Esophagus muscularis mucosa (tissue), 4 donors: ENCODE measurements around the gene RHOT2.

Experiments used
- EP300 ChIP-seq: sonication (generic); formaldehyde crosslinking; IDR thresholded peaks from one replicate; pipeline ENCODE4 v1.6.1; 2017; ENCODE audit warnings: antibody characterized with exemption
- POLR2A ChIP-seq: fragments of 450-650 bp; IDR thresholded peaks from one replicate; pipeline ENCODE4 v1.6.1; 2017; ENCODE audit warnings: antibody characterized with exemption, moderate library complexity, mild to moderate bottlenecking, low read depth
- POLR2AphosphoS5 ChIP-seq, 2 donors: sonication (generic); formaldehyde crosslinking; IDR thresholded peaks; one replicate each; pipeline ENCODE4 v1.6.1; 2017; ENCODE audit warnings: antibody characterized with exemption in 2 of 2
- TF ChIP-seq, protein P1 (sequence below), 3 experiments: fragments of 200-600 bp in 2 of 3; fragments of 450-650 bp in 1 of 3; sonication (generic) in 2 of 3; IDR thresholded peaks; one replicate each; pipeline ENCODE4 v1.5.1; 2017 to 2019; ENCODE audit warnings: antibody characterized with exemption in 3 of 3, mild to moderate bottlenecking in 2 of 3, moderate library complexity in 1 of 3

DNA sequence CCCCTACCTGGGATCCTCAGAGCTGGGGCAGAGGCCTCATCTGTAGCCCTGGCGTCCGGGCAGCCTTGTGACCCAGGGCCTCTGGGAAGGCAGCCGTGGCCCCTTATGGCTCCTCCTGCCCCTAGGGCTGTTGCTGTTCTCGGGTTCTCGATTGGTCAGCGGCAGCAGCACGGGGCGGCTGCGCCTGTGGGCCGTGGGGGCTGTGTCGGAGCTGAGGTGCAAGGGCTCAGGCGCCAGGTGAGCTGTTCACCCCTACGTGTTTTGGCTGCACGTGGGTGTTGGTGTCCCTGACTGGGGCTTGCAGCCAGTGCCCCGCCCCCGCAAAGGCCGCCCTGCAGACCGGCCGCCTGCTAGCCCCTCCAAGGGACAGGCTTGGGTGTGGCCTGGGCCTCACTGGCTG is 5.8 kb upstream of the RHOT2 start:
- TF ChIP-seq, protein P1, sequence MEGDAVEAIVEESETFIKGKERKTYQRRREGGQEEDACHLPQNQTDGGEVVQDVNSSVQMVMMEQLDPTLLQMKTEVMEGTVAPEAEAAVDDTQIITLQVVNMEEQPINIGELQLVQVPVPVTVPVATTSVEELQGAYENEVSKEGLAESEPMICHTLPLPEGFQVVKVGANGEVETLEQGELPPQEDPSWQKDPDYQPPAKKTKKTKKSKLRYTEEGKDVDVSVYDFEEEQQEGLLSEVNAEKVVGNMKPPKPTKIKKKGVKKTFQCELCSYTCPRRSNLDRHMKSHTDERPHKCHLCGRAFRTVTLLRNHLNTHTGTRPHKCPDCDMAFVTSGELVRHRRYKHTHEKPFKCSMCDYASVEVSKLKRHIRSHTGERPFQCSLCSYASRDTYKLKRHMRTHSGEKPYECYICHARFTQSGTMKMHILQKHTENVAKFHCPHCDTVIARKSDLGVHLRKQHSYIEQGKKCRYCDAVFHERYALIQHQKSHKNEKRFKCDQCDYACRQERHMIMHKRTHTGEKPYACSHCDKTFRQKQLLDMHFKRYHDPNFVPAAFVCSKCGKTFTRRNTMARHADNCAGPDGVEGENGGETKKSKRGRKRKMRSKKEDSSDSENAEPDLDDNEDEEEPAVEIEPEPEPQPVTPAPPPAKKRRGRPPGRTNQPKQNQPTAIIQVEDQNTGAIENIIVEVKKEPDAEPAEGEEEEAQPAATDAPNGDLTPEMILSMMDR (IDR thresholded peaks at IDR 0.05), result no peak
- no peak for TF ChIP-seq POLR2AphosphoS5 (IDR thresholded peaks at IDR 0.05)
- TF ChIP-seq POLR2A, result no peak
- TF ChIP-seq EP300, result no peak
